K562 (cell line): Measurements from ENCODE around the gene RGS6. TPM values are rescaled to one million over a fixed set of nuclear protein-coding genes. Genes with fewer than 3 reads are reported as not detected.

Experiments
- ATAC-seq: fragments of 200-7000 bp; cut with Tn5 transposase; 3 replicates; pipeline ENCODE4 v1.9.1; 2020; ENCODE audit warnings: moderate library complexity
- BruUV-seq: library from RNA; stranded (reverse); fragments of 400-500 nt; replicated peaks from 2 replicates; lab custom pipeline; 2021; lab: Mats Ljungman, UMichigan
- CTCF ChIA-PET: fragments of 300-600 bp; formaldehyde crosslinking; extraction: SDS; loops from one replicate; lab custom pipeline; 2021; ENCODE audit warnings: low intra/inter-chr PET ratio; lab: Yijun Ruan, JAX
- POLR2A ChIA-PET: fragments of 300-600, 350-650 bp; sonication (Branson Sonifier 250); formaldehyde crosslinking; extraction: SDS; loops from one replicate; lab custom pipeline; 2021; ENCODE audit warnings: antibody characterized with exemption, inconsistent platforms; lab: Yijun Ruan, JAX
- DNase-seq, 4 experiments: peaks; one replicate each; pipeline versions ENCODE4 v3.0.0 to v3.0.0-alpha.2; 2011 to 2018; ENCODE audit warnings: low spot score in 3 of 4, mixed read lengths in 3 of 4; ENCODE audit errors: extremely low read depth in 1 of 4
- FAIRE-seq: peaks from 2 replicates; lab custom pipeline; 2011; peaks lifted over from hg19 to GRCh38; lab: Jason Lieb, UNC
- H2AFZ ChIP-seq: 2 replicates; pipeline ENCODE4 v1.6.0; 2011; ENCODE audit warnings: low read depth, low read length, control low read depth, inconsistent platforms
- H3K27ac ChIP-seq: fragments of 200-600 bp; 3 replicates; pipeline ENCODE4 v1.8.0; 2011; ENCODE audit warnings: low read depth, mild to moderate bottlenecking, control low read depth, inconsistent platforms, low read length, moderate library complexity, mixed read lengths; ENCODE audit errors: extremely low read depth
- H3K27me3 ChIP-seq, 2 experiments: fragments of 300-600 bp in 1 of 2; 2 replicates in 1 of 2; 3 replicates in 1 of 2; pipeline versions ENCODE4 v1.6.0 to v1.8.0; 2011; ENCODE audit warnings: inconsistent platforms in 2 of 2, low read length in 2 of 2, mild to moderate bottlenecking in 1 of 2, mixed read lengths in 1 of 2, moderate library complexity in 1 of 2; ENCODE audit not compliant: control insufficient read depth in 2 of 2, insufficient read depth in 2 of 2
- H3K36me3 ChIP-seq: fragments of 300-600 bp; 3 replicates; pipeline ENCODE4 v1.8.0; 2011; ENCODE audit warnings: mild to moderate bottlenecking, low read length, inconsistent platforms; ENCODE audit not compliant: control insufficient read depth, insufficient read depth
- H3K4me1 ChIP-seq, 2 experiments: fragments of 200-600 bp in 1 of 2; replicated peaks in 1 of 2; 2 replicates in 1 of 2; 3 replicates in 1 of 2; pipeline versions ENCODE4 v1.5.1 to v1.8.0; 2011; ENCODE audit warnings: inconsistent platforms in 2 of 2, low read length in 2 of 2, mild to moderate bottlenecking in 1 of 2, mixed read lengths in 1 of 2, moderate library complexity in 1 of 2; ENCODE audit not compliant: control insufficient read depth in 2 of 2, insufficient read depth in 2 of 2
- H3K4me2 ChIP-seq: 2 replicates; pipeline ENCODE4 v1.6.1; 2011; ENCODE audit warnings: low read length, control low read depth, inconsistent platforms, mixed read lengths; ENCODE audit not compliant: insufficient read depth
- H3K4me3 ChIP-seq: fragments of 200-600 bp; sonication (generic), shearing (Covaris generic); 2 replicates; pipeline ENCODE4 v1.5.1; 2016; ENCODE audit warnings: control low read depth, inconsistent platforms
- H3K79me2 ChIP-seq: fragments of 200-600 bp; 3 replicates; pipeline ENCODE4 v1.8.0; 2011; ENCODE audit warnings: low read length, inconsistent platforms; ENCODE audit not compliant: control insufficient read depth, insufficient read depth
- H3K9ac ChIP-seq, 2 experiments: 2 replicates each; pipeline versions ENCODE4 v1.6.0 to v1.6.1; 2011; ENCODE audit warnings: low read depth in 2 of 2, low read length in 2 of 2, control low read depth in 1 of 2, inconsistent platforms in 1 of 2, mild to moderate bottlenecking in 1 of 2, mixed read lengths in 1 of 2; ENCODE audit not compliant: insufficient read depth in 1 of 2
- H3K9me1 ChIP-seq: one replicate; pipeline ENCODE4 v1.6.0; 2011; ENCODE audit warnings: inconsistent platforms, mild to moderate bottlenecking, low read length, moderate library complexity; ENCODE audit not compliant: control insufficient read depth, insufficient read depth
- H3K9me3 ChIP-seq: replicated peaks from 2 replicates; pipeline ENCODE4 v1.5.1; 2011; ENCODE audit warnings: low read depth, low read length, inconsistent platforms; ENCODE audit not compliant: control insufficient read depth, insufficient read depth
- H4K20me1 ChIP-seq: replicated peaks from 2 replicates; pipeline ENCODE4 v1.6.1; 2011; ENCODE audit warnings: low read length, inconsistent platforms, mixed read lengths; ENCODE audit not compliant: control insufficient read depth, insufficient read depth
- AFF4 ChIP-seq: sonication (generic); formaldehyde crosslinking; IDR thresholded peaks from 2 replicates; pipeline ENCODE4 v1.8.0; 2023; ENCODE audit warnings: mild to moderate bottlenecking, missing genetic modification reagents
- E2F1 ChIP-seq: sonication (generic); formaldehyde crosslinking; IDR thresholded peaks from 2 replicates; pipeline ENCODE4 v1.8.1; 2023; ENCODE audit warnings: mild to moderate bottlenecking, missing genetic modification reagents, moderate library complexity
- FOXA3 ChIP-seq, 2 experiments: fragments of 450-650 bp in 1 of 2; sonication (generic) in 1 of 2; formaldehyde crosslinking; IDR thresholded peaks in 1 of 2; conservative IDR thresholded peaks in 1 of 2; 2 replicates each; pipeline versions ENCODE4 v1.4.0 to v1.8.0; 2020 to 2022; ENCODE audit warnings: mild to moderate bottlenecking in 2 of 2, missing genetic modification reagents in 1 of 2
- GABPB1 ChIP-seq: sonication (generic); formaldehyde crosslinking; IDR thresholded peaks from 2 replicates; pipeline ENCODE4 v1.8.0; 2022; ENCODE audit warnings: mild to moderate bottlenecking, missing genetic modification reagents
- KDM1A ChIP-seq, 2 experiments: fragments of 450-650 bp; IDR thresholded peaks; 2 replicates each; pipeline ENCODE4 v1.6.1; 2016; ENCODE audit warnings: mild to moderate bottlenecking in 2 of 2
- MCM2 ChIP-seq: fragments of 450-650 bp; IDR thresholded peaks from 2 replicates; pipeline ENCODE4 v1.6.1; 2017; ENCODE audit warnings: low read depth, mild to moderate bottlenecking
- MECOM ChIP-seq: fragments of 250-450 bp; sonication (Bioruptor Pico); IDR thresholded peaks from 2 replicates; pipeline ENCODE4 v1.8.0; 2022; ENCODE audit warnings: inconsistent platforms
- PTBP1 ChIP-seq: fragments of 200-400 bp; formaldehyde crosslinking; IDR thresholded peaks from 2 replicates; pipeline ENCODE4 v1.6.1; 2017; ENCODE audit warnings: low read depth, low read length
- RBM25 ChIP-seq: fragments of 200-400 bp; formaldehyde crosslinking; IDR thresholded peaks from 2 replicates; pipeline ENCODE4 v1.6.1; 2018; ENCODE audit warnings: low read length, low read depth, moderate library complexity; ENCODE audit not compliant: severe bottlenecking
- RFX1 ChIP-seq: fragments of 450-650 bp; IDR thresholded peaks from 2 replicates; pipeline ENCODE4 v1.6.1; 2016; ENCODE audit warnings: mild to moderate bottlenecking, moderate library complexity
- SIN3B ChIP-seq: fragments of 450-650 bp; IDR thresholded peaks from 2 replicates; pipeline ENCODE4 v1.6.1; 2017; ENCODE audit warnings: low read depth, mild to moderate bottlenecking, moderate library complexity
- ZNF253 ChIP-seq: fragments of 250-450 bp; sonication (Bioruptor Pico); conservative IDR thresholded peaks from 2 replicates; pipeline ENCODE4 v1.6.1; 2021; ENCODE audit warnings: mild to moderate bottlenecking
- WGBS: fragments of 100-300 bp; shearing (Covaris generic); methylation state at CpG from one replicate; pipeline ENCODE4 v1.1.6; 2016; ENCODE audit warnings: low coverage, mixed read lengths; ENCODE audit not compliant: insufficient coverage; ENCODE audit errors: missing lambda C conversion rate; 5-methylcytosine and 5-hydroxymethylcytosine counted together
- in situ Hi-C: fragments of 300-500 bp; cut with MboI; formaldehyde crosslinking; loops from 4 replicates; pipeline ENCODE4 v1.15.0; 2018; ENCODE audit warnings: inconsistent platforms, mixed read lengths
- intact Hi-C: fragments of 100-400 bp; cut with micrococcal nuclease; formaldehyde crosslinking; loops from 2 replicates; pipeline ENCODE4 v1.14.2; 2022
- polyA plus RNA-seq, 8 experiments: library from polyadenylated mRNA; depleted of rRNA in 4 of 8; stranded (reverse) in 5 of 8; unstranded in 3 of 8; fragments of >200 nt; fragmentation: Nextera tagmentation in 2 of 8; fragmentation: Illumina TruSeq in 1 of 8; extraction: Ambion mirVana in 2 of 8; extraction: Trizol in 1 of 8; gene quantifications; 2 replicates each; pipeline versions ENCODE4 v1.2.1 to v1.2.3, GENCODE V29; 2011 to 2014; ENCODE audit warnings: inconsistent platforms in 1 of 8, missing spikeins in 1 of 8
- total RNA-seq, 7 experiments: library from RNA; depleted of rRNA in 6 of 7; stranded (reverse); fragments of >200 nt in 6 of 7; fragmentation: Illumina TruSeq in 2 of 7; extraction: Trizol in 2 of 7; gene quantifications; 2 replicates each; pipeline versions ENCODE4 v1.2.1 to v1.2.3, GENCODE V29; 2011 to 2021; ENCODE audit warnings: low replicate concordance in 1 of 7

The RGS6 gene
- total and polyA plus RNA-seq, 9 of the 15 experiments (the other 6 are each of a cell fraction or from before 2014, with no cell fraction given), result not detected

DNA sequence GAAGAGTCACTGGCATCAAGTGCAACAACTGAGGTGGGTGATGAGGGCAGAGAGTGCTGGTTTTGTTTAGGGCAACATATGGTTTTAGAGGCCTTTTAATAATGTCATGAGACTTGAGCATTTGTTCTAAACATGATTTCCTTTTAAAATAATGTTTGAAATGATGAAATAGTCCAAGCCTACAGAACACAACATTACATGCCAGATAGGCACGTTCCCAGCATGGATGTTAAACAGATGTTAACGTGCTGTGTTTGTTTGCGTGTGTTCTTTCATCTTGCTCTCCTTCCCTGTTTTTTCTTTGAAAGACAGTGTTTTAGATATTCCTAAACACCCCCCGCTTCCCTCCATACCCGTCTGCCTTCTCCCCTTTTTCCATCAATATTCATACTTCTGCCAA is 82.3 kb downstream of the RGS6 start:
- in situ Hi-C loops, result no loop called here
- ATAC-seq (no peak), FAIRE-seq (no peak), DNase-seq (no peak)
- POLR2A ChIA-PET, result no interaction called here
- no TSS peak for BruUV-seq
- H3K36me3 ChIP-seq, result no peaks in the 10 kb centered on the region
- H3K9ac ChIP-seq, result no peak overlapping the region
- no peaks in the 10 kb centered on the region for H3K4me1 ChIP-seq
- 0% methylated on average over 5 of the region's 5 CpGs for WGBS
- no peak overlapping the region for H3K4me3 ChIP-seq
- no peaks in the 10 kb centered on the region for H3K27me3 ChIP-seq
- H2AFZ ChIP-seq, result no peak overlapping the region
- H3K27ac ChIP-seq, result no peak overlapping the region
- no peaks in the 10 kb centered on the region for H4K20me1 ChIP-seq
- no peaks in the 10 kb centered on the region for H3K9me1 ChIP-seq
- CTCF ChIA-PET, result no interaction called here
- H3K9me3 ChIP-seq, result no peaks in the 10 kb centered on the region
- no peak overlapping the region for H3K4me2 ChIP-seq
- H3K79me2 ChIP-seq, result no peaks in the 10 kb centered on the region
- TF ChIP-seq RBM25, result no peak
- no peak for TF ChIP-seq FOXA3 (CRISPR knock-in tag; conservative IDR thresholded peaks at IDR 0.05 in 1 of 2, IDR thresholded peaks at IDR 0.05 in 1 of 2)
- TF ChIP-seq SIN3B, result no peak
- TF ChIP-seq AFF4 (CRISPR knock-in tag), result no peak
- no peak for TF ChIP-seq ZNF253
- no peak for TF ChIP-seq E2F1 (CRISPR knock-in tag)
- TF ChIP-seq KDM1A (IDR thresholded peaks at IDR 0.05), result no peak
- TF ChIP-seq MECOM (CRISPR knock-in tag), result no peak
- no peak for TF ChIP-seq RFX1
- no peak for TF ChIP-seq PTBP1
- TF ChIP-seq GABPB1, result no peak
- TF ChIP-seq MCM2, result no peak
- intact Hi-C loops, result no loop called here
